MV-4-11 (cell line): ENCODE results near the gene TEX30.

Experiments used
- DNase-seq: peaks from one replicate; lab custom pipeline; 2025; lab: John Stamatoyannopoulos, UW

TEX30 gene

DNA sequence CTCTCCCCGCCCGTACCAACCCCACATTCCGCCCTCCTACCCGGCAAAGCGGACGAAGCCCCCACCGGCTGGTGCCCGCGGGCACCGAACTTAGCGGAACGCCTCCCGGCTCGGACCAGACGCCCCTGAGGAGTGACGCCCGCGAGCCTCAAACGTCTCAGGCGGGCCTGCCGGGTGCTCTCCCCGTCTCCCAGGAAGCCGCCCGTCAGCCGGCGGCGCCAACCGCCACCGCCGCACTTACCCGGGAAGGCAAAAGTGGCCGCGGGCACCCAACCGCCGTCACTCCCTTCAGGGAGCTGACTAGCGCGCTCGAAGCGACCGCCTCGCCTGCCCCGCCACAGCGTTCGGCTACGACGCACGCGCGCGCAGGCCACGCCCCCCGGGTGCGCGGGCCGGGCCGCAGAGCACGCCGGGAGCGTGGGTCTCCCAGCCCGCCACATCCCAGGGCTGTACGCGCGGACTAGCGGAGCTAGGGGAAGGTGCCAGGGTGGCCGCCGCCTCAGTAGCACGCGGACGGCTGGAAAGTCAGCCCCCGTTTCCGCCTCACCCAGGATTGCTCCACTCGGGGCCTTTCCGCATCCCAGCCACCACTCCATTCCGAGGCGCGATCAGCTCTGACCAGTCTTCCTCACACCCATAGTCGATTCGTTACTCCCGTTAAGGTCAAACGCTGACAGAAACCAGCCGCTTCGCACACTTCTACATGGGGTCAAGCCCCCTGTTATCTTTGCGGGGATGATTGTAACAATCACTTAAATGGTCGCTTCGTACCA is at the start of gene TEX30:
Gene TEX30 (minus strand): TSS at position 346 of the 773 bp plus-strand sequence. CDS start 3,760 bp downstream, outside the sequence.
- DNase-seq = peak; percentile 83

DNA sequence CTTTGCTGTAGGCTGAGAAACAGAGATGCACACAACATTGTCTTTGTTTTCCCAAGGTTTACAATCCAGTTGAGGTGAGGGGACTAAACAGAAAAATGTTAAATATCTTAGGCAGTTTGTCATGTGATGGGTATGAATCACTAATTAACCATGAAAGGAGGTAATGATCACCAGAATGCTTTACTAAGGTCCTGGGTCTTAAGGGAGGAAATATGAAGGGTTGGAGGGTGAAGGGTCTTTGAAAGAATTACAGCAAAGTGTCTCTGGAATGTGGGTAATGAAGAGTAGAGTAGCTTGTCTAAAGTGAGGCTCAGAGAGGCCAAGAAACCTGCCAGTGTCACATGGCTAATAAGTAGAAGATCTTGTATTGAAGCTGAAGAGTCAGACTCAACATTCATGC is 44.3 kb upstream of the TEX30 start:
- DNase-seq = no peak

DNA sequence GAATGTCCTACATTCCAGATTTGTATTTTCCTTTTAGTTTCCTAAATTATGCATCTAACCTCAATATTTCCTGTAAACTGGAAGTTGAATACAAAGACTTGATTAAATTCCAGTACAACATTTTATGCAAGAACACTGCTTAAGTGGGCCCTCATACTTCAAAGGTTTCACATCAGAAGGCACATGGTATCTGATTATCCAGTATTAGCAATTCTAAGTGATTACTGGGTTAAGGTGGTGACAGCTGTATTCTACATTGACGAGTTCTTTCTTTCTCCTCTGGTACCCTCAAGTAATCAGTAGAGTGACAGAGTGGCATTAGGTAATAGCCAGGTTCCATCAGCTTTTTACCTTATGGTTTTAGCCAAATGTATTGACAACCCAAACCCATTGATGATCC is 43.7 kb upstream of the TEX30 start:
- no peak for DNase-seq

DNA sequence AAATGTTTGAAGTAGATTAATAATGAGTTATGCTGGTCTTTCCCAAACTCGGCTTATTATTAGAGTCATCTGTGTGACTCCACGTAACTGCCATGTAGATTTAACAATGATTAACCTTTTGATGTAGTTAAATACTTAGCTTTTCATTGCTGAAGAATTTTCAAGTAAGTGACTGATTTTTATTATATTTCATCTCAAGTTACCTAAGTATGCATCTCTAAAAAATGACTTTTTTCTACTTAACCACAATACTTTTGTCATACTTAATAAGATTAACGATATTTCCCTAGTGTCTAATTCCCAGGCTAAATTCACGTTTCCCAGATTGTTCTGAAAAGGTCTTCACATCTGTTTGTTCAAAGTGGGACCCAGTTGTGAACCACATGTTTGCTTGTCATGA is 43.1 kb upstream of the TEX30 start:
- no peak for DNase-seq

DNA sequence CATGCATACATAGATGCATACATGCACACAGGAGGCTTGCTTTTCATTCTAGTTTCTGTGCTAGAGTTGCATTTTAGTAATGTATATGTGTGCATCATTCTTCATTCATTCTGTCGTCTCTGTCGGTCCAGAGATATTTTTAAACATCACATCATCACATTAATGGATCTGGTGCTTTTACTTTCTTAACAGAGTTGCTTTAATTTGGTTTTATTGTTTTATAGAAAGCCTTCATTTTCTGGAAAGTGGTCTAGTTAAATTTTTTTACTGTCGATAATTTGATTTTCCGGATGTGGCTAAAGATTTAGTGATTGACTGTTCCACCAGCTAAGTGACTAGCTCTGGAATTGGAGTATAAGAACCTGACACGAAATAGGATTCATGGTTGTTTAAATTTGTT is 42.2 kb upstream of the TEX30 start:
- DNase-seq = no peak

DNA sequence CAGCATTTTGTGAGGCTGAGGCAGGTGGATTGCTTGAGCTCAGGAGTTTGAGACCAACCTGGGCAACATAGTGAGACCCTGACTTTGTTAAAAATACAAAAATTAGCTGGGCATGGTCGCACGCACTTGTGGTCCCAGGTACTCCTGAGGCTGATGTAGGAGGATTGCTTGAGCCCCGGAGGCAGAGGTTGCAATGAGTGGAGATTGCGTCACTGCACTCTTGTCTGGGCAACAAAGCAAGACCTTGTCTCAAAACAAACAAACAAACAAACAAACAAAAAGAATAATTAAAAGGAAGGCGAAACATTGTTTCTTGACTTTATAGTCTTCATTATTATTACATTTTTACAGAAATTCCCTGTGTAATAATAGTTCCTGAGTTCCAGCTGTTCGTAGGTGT is 41.2 kb upstream of the TEX30 start:
- no peak for DNase-seq

DNA sequence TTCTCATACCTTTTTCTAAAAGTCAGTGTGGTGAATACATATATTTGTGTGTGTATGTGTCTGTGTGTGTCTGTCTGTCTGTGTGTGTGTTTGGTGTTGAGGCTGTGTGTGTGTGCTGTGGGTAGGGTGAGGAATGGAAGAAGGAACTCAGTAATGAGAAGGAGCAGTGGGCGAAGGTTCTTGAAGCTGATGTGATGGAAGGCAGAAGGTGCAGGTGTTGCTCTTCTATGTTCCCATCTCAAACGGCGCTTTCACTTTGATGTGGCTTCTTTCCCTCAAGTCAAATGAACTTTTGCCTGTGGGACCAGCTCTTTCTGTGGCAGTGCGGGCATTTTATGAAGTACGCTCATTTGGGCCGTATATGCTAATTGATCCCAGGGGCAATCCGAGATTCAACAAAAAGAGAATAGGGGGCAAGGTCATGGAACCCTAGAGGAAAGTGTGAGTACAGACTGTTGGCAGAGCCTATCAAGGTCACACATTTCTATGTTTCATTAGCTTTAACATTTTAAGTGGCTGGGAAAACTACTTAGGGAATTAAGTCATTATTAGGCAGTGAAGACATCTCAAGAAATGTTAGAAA is 40.5 kb upstream of the TEX30 start:
- DNase-seq = no peak

DNA sequence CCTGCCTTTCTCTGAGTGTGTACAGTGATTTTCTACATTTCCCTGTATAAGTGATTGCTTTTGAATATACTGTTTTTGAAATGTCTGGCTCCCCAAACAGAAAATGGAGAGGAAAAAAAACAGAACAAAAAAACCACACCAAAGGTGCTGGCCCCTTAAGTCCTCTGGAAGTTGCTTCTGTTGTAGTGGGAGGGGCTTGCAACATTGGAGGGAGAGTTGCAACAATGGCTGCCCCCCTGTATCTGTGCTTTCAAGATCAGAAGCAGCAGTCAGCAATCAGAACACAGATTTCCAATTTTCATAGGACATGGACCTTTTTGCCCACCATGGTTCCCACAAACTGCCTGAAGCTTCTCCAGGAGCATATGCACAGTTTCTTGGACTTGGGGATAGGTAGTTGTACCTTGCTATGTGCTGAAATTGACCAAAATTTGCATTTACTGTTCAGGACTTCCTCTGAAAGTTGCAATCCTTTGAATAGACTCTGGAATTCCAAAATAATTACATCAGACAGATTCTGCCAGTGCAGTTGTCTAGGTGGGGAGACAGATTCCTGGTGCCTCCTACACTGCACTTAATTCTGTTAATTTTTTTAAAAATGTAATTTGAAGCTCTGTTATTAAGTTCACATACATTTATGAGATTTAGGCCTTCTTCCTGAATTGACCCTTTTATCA is 39.2 kb upstream of the TEX30 start:
- no peak for DNase-seq

DNA sequence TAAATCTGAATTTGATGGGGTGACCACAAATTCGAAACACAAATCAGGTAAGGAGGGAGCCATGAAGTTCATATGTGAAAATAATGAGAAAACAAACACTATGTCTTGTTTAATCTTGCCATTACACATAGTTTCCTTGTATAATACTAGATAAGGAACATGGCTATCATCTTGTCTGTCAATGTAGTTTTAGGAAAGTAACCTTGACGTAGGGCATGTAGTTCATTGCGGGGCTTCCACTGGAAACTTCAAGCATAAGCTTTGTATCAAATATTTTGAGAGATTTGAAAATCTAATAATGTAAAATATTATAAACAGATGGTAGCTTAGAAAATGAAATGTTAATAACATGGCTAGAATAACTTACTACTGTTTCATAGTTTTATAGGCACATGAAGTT is 34.1 kb upstream of the TEX30 start:
- no peak for DNase-seq

DNA sequence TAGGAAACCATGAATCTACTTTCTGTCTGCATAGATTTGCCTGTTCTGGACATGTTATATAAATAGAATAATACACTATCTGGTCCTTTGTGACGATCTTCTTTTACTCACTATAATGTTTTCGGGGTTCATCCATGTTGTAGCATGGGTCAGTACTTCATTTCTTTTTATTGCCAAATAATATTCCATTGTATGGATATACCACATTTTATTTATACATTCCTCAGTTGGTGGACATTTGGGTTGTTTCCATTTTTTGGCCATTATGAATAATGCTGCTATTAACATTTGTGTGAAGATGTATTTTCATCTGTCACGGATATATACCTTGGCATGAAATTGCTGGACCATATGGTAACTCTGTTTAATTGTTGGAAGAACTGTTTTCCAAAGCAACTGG is 32.1 kb upstream of the TEX30 start:
- no peak for DNase-seq

DNA sequence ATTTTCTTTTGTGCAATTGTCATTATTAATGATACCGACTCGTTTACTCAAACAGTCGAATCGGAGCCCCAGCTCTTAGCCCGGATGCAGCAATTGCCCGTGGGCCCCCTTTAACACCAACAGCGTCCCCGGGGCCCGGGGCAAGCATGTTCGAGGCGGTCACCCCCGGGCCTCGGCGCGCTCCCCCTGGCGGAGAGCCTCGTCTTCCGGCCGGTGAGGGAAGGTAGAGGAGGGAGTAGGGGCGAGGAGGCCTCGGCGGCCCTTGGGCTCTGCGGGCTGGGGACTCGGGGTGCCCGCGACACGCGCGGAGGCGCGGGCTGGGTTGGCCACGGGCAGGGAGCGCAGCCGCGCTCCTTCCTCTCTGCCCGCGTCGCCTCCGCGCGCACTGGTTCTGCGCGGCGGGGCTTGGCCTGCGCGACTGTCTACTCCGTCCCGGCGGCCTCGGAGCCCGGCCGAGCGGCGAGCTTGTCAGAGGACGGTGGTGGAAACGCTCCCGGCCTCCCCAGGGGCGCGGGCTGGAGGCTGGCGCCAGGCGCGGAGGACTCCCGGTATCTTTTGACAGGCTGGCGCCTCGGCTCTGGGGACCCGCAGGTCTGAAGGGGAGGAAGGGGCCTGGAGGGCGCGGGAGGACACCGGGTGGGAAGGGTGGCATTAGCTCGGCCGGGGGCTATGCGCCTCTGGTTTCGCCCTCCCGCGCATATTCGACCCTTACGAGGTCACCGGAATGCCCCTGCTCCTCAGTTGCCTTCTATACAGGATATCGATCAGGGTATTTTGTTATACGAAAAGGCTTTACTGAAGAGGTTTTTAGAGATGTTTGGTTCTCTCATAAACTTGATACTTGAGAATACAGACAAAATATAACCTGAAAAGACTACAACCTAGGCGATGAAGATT is 26.8 kb upstream of the TEX30 start:
- DNase-seq = peak; percentile 52

DNA sequence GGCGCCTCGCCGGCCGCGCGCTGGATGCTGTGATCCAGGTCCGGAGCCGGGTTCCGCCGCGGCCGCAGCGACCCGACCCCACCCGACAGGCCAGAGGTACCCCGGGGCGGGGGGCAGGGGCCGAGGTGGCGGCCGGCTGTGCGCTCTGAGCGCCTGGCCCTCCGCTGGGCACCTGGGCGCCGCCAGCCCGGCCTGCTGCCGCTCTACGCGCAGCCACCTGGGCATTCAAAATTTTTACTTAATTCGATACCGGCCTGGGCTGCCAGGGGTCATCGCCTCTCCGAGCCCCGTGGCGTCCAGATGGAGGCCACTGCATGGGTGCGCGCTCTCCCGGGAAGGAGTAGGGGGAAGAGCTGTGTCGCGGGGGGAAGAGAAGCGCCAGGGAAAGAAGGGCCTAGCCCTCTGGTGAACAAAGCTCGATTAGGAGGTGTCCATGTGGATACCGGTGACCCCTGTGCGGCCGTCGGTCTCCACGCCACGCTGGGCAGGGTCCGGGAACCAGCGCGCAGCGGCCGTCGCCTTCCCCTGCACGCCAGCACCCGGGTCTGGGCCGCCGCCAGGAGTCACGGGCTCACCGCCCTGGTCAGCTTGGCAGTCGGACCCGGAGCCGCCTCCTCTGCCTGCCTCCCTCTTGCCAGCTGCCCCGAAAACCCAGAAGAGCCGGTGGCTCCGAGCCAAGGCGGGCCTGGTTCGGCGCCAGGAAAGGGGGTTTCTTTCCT is 26.0 kb upstream of the TEX30 start:
- no peak for DNase-seq

DNA sequence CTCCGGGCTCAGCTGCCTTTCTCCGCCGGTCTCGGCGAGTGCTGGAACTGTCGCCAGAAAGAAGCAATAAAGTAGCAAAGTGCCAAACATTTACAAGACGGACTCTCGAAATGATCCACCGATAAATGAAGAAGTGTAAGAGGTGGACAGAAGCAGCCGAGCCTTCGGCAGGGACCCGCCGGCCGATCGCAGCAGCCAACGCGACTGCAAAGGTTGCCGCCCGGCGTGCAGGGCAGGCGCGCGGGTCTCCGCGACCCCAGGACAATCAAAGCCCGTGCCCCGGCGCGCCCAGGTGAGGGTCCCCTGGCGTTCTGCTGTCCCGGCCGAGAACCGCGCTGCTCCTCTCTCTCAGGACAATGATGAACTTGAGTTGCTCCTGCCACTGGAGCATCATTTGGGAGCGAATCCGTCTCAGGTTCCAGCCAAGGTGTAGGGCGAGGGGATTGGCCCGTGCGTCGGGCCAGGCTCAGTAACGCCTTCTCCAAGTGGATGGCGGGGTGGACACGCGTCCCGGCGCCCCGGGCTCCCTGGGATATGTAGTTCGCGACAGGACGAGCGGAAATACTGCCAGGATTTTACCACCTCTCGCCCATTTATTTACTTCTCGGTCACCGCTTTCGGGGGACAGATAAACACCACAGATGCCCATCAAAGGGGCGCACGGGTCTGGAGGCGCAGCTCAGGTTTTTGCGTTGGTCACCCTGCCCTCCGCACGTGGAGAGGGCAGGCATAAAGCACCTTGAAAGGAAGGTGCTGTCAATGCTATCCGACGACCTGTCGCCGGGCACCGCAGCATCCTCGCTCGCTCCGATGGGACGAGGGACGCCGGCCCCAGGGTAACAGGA is 25.2 kb upstream of the TEX30 start, which contains the start of the genes BIVM and POGLUT2:
Gene BIVM (plus strand): TSS at position 539 of the 845 bp plus-strand sequence. CDS start 8,149 bp downstream, outside the sequence.
Gene POGLUT2 (minus strand): TSS at position 396 of the 845 bp plus-strand sequence. CDS start 306 bp downstream, at position 90.
- peak; percentile 67 for DNase-seq

DNA sequence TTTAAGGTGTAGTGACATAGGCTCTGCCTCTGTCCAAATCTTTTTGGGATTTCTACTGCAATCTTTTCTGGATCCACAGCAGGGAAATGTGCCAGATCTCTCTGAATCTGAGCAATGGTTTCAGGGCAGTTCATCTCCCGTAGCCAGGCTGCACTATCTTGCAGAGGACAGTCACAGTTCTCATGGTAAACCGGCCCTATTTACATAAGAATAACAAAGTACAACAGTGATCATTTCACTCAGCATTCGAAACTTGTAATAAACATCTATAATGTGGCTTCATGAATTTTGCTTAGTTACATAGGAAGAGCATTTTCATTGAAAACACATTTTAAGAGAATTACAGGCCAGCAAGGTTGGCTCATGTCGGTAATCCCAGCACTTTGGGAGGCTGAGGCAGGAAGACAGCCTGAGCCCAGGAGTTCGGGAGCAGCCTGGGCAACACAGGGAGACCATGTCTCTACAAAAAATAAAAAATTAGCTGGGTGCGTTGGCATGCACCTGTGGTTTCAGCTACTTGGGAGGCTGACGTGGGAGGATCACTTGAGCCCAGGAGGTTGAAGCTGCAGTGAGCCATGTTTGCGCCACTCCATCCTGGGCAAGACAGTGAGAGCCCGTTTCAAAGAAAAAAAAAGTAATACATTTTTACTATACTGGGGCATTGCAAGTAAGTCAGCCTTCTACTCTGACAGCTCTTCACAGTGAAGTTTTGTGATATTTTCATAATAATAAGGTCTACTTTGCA is 20.2 kb upstream of the TEX30 start:
- DNase-seq = no peak

DNA sequence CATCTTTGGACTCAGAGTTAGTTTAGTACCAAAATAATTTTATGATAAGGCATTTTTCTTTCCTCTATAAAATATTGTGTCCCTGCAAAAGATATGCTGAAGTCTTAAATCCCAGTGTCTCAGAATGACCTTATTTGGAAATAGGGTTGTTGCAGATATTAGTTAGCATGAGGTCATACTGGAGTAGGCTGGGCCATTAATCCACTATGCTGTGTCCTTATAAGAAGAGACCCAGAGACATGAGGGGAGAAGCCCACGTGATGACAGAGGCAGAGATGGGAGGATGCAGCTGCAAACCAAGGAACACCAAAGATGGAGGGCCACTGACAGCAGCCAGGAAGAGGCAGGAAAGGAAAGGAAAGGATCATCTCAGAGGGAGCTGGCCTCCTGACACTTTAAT is 18.8 kb upstream of the TEX30 start:
- DNase-seq = no peak

DNA sequence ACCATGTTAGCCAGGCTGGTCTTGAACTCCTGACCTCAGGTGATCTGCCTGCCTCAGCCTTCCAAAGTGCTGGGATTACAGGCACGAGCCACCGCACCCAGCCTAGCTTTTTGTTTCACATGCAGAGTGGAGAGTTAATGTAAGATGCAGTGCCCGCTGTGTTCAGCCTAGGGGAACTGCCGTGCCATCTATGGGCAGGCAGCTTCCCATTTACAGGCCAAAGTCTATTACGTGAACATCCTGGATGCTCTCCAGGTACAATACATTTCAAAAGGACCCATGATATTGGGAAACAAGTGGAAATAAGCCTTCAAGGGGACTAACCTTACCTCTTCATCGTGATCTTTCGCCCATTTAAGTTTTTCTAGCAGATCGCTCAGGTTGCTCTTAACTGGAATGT is 15.1 kb upstream of the TEX30 start:
- no peak for DNase-seq

DNA sequence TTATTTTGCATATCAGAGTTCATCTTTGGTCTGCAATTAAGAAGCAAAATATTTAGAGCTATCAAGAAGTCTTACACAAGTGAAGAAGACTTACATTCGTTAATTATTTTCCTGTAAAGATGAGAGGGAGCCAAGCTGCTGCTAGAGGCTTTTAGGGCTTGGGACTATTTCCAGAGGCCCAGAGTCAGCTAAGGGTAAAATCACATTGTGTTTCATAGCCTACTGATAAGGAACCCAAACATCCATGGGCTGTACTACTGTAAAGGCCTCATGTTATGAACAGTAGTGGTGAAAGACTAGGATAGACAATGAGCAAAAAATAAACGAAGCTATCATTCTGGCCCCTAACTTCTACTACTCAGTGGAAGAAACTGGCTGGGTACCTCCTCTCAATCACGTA is 10.9 kb upstream of the TEX30 start:
- DNase-seq = no peak

DNA sequence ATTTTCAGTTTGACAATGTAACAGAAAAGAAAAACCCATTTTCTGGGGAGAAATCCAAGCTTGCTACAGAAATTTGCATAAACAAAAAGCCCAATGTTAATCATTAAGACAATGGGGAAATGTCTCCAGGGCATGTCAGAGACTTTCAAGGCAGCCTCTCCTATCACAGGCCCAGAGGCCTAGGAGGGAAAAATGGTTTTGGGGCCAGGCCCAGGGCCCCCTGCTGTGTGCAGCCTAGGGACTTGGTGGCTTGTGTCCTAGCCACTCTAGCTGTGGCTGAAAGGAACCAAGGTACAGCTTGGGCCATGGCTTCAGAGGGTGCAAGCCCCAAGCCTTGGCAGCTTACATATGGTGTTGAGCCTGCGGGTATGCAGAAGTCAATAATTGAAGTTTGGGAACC is 8.0 kb upstream of the TEX30 start:
- DNase-seq = no peak

DNA sequence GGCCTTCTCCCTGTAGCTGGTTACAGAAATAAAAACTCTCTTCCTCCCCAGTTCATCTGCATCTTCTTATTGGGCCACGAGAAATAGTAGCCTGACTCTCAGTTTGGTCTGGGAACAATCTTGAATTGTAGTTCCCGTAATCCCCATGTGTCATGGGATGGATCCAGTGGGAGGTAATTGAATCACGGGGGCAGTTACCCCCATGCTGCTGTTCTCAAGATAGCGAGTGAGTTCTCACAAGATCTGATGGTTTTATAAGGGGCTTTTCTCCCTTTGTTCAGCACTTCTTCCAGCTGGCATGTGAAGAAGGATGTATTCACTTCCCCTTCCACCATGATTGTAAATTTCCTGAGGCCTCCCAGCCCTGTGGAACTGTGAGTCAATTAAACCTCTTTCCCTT is 7.1 kb upstream of the TEX30 start:
- DNase-seq = peak; percentile 12
